ENCODE data around the gene WDR75.
A peak's percentile ranks its signal among the peaks of the same experiment; 100 is the strongest.
"Not testable (repeated sequence)": the region's sequence is repeated elsewhere in the genome, so short reads cannot be mapped to it uniquely, and the experiment has no call there.

WDR75 gene

DNA sequence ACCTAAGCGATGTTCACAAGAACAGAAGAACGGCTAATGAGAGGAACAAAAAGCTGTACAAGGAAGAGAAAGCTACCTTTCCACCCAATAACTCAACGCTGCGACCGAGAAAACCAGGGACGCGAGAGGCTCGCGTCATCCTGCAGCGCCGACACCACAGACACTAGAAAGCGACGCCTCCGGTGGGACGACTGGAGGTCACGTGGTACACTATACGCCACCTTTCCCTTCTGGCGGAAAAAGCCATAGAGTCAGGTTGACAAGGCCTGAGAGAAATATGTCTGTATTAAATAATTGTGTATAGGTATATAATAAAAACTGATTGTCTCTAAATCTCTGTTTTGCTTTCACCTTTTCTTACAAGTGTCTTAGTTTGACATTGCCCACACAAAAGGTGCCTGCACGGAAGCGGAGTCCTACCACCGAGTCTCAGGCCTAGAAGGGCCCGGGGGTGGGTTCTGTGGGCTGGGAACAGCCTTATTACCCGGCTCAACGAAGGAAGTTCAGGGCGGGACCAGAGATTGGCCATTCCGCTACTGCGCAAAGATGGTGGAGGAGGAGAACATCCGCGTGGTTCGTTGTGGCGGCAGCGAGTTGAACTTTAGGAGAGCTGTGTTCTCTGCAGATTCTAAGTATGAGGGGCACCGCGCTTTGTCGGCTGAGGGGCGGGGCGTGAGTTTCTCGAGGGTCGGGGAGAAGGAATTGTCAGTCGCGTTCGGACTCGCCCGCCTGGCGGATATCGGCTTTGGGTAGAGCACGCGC is at the start of gene WDR75:
TSS of gene WDR75 (plus strand) at position 528 of the 762 bp plus-strand sequence. CDS start at position 547, 19 bp downstream.
- peak; percentile 77 to 83 for DNase-seq (ENCODE audit: low read depth in 1 of 2, low spot score in 1 of 2)

DNA sequence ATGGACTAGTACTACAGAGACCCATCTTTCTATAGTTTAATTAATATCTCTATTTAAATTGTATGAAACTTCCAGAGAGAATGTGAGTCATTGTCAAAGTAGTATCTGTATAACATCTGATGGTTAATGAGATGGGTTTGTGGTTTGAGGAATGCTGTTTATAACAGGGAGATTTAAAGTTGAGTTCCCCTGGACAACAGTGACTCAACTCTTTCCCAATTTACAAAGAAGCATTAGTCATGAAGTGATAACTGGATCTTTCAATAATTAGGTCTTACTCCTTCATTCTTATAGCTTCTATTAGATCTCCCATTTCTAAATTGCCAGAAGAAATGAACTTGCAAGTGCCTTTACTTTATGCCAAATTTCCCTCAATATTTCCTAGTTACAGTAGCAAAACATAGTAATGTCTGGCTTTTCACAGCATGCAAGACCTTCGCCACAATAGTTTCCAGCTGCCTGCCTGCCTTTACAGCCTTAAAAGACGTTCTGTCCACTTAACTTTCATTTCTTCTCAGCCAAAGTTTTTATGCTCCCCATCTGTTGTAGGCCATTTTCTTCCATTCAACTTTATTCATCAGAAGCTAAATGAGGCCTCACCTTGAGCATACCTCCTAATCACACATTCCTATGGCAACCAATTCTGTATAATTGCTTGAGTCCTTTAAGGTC is 47.7 kb upstream of the WDR75 start:
- DNase-seq (ENCODE audit: low read depth in 1 of 2, low spot score in 1 of 2), result no peak

DNA sequence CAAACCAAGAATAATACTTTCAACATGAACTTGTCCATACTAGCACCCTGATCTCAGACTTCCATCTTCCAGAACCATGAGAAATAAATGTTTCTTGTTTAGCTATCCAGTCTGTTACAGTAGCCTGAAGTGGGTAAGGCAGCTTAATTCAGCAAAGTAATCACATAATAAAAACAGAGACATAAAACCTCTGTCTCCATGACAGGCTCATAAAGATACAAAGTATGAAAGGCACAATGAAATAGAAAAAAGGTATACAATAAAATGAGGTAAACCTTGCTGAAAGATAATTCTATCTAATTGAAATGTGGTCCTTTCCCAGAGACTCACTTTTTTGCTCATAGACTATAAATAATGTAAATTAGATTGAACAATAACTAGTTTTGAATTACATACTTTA is 46.7 kb upstream of the WDR75 start:
- DNase-seq (ENCODE audit: low read depth in 1 of 2, low spot score in 1 of 2), result no peak

DNA sequence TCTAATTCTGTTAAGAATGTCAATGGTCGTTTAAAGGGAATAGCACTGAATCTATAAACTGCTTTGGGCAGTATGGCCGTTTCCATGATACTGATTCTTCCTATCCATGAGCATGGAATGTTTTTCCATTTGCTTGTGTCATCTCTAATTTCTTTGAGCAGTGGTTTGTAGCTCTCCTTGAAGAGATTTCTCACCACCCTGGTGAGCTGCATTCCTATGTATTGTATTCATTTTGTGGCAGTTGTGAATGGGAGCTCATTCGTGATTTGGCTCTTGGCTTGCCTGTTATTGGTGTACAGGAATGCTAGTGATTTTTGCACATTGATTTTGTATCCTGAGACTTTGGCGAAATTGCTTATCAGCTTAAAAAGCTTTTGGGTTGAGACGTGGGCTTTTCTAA is 38.3 kb upstream of the WDR75 start:
- no peak for DNase-seq (ENCODE audit: low read depth in 1 of 2, low spot score in 1 of 2)

DNA sequence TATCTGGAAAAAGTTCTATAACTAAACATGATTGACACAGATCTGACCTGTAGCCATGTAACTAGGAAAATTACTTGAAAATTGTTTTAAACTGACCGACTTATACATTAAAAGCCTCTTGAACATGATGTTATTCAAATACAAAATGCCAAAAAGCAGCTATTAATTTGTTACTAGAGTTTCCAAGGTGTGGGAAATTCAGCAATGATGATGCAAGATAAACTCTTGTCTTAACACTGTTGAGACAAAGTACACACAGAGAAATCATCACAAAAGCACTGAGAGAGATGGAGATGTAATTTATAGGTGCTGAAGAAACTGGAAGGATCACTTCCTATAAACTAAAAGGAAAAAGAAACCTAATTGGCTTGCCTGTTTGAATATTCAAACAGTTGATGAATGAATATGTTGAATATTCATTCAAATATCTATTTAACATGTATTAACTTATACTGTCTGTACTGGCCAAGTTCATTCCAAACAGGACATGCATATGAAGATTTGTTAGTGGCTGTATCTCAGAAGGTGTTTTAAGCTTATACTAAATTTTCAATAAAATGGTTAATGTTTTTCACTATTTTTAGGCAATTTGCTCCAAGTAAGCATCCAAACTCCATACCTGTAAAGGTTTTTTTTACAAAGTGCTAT is 34.6 kb upstream of the WDR75 start:
- no peak for DNase-seq (ENCODE audit: low read depth in 1 of 2, low spot score in 1 of 2)

DNA sequence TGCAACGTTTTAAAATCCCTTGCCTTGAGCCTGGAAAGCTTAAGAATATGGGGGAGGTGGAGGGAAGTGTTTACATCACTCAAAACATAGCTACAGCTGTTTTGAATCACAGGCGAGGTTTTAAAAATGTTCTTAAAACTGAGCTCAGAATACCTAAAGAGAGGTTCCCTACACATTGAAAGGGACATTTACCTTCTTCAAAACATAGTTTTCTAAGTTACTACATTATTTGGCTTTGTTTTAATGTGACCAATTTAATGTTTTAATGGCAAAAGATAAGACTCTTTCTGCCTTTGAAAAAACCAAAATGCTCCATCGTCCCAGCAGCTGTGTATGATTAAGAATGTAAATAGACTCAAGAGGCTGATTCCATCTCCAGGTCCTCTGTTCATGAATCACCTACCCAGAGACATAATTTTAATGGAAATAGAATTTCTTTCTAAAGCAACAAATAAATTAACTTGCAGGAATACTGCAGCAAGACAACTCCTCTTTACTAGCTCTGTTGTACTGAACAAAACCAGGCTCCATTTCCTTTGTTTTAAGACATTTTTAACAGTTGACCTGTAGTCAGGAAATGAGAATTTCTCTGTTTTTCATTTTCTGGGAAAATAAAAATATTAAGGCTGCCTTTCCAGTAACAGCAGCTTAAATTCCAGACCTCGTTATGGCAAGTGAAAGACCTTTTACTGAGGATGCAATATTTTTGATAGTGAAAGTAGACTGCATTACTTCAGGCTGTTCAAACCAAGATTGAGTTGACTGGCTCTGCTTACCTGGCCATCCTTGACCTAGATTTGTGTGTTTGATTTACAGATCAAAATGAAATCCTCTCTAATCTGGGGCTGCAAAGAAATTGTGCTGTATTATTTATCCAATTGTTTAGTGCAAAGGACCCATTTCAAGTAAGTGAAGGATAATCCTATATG is 33.7 kb upstream of the WDR75 start:
- no peak for DNase-seq (ENCODE audit: low read depth in 1 of 2, low spot score in 1 of 2)

DNA sequence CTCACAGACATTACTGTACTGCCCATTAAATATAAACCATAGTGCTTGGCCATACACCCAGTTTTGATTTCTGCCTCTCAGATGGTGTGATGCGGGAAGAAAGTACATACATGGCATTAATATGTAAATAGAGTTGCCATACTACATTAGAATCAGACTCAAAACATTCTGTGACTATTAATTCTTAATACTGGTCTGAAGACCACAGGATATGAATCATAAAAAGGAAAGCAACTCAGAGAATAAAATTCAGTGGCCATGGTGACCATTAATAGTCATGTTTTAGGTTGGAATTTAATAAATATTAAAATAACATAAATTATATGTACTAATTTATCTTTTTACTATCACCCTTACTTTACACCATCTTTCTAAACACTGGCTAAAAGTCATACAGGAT is 33.0 kb upstream of the WDR75 start:
- no peak for DNase-seq (ENCODE audit: low read depth in 1 of 2, low spot score in 1 of 2)

DNA sequence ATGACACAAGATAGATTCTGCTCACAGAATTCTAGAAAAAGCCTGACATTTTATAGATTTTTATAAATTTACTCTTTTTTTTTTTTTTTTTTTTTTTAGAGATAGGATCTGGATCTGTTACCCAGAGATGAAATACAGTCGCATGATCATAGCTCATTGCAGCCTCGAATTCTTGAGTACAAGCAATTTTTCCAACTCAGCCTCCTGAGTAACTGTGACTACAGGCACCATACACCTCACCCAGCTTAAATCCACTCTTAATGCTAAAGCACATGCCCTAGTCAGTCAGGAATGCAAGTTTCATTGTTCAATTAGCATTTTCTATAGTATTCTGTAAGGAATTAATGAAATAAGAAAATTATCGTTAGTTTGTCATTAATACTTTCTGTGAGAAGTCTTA is 32.1 kb upstream of the WDR75 start:
- no peak for DNase-seq (ENCODE audit: low read depth in 1 of 2, low spot score in 1 of 2)

DNA sequence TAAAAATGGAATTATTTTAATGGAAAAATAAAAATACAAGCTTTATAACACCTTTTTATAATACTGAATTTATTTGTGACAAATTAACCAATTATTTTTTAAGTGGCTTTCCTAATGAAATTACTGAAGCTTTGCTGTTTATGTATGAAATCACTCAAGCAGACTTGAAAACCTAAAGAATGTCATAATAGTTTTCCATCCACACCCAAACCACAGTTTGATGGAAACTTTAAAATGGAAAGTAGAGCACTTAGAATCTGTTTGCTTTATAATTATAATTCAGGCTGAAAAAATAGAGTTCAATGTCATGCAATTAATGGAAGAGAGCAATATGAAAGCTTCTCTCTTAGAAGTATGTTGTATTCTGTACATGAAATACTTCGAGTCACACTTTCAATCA is 31.6 kb upstream of the WDR75 start:
- DNase-seq (ENCODE audit: low read depth in 1 of 2, low spot score in 1 of 2), result no peak

DNA sequence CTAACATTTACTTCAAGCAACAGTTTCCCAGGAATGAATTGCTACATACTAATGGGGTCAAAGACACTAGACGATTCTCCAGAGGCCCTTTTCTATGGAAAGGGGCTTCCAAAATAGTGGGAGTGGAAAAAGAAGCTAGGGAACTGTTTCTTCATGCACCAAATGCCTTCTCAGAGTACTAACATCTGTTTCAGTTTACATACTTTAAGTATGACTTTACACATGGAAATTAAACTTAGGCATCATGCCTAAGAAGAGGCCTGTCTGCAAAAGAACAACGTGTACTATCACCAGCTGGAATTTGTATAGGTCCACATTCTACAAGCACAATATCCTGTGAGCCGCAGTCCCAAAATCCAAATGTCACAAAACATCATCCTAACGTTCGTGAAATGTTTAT is 29.4 kb upstream of the WDR75 start:
- no peak for DNase-seq (ENCODE audit: low read depth in 1 of 2, low spot score in 1 of 2)

DNA sequence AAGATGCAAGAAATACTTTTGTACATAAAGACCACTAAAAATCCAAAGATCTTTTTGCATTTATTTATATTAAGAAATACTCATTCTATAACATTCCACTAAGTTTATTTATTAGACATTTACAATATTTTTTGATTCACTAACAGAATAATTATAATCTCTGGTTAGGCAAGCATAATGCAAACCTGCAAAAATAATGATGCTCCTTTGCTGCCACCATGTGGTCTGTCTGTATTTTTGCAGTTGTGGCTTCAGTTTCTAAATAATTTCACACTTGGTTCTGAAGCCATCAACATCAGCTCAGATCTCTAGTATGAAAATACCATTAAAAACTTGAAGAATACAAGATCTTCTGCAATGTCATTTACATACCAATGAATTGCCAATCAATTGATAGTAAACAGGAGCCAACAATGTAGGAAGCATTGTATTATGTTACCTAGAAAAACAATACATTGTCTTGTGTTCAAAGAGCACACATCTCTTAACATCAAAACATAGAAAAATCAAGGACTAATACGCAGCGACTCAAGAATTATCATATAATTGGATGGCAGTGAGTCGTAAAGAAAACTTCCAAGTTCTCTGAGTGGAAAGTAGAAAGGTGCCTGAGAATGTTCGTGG is 28.8 kb upstream of the WDR75 start:
- DNase-seq (ENCODE audit: low read depth in 1 of 2, low spot score in 1 of 2), result peak in 1 of 2 donors; percentile 14

DNA sequence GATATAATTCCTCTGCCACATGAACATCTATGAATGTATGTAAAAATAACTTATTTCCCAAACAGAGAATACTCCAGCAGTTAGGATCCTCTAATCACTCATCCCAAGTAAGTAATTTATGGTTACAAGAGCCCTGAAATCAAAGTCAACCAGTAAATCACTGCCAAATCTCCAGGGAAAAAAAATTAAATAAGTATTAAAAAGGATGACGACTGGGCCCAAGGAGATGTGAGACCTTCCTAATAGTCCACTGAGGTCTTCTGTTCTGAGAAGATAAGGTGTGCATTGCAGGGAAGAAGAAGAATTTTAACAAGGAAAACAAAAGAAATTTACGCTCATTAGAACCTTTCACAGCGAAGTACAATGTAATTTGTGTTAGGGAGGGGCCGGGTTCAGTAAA is 28.0 kb upstream of the WDR75 start:
- DNase-seq (ENCODE audit: low read depth in 1 of 2, low spot score in 1 of 2), result no peak

DNA sequence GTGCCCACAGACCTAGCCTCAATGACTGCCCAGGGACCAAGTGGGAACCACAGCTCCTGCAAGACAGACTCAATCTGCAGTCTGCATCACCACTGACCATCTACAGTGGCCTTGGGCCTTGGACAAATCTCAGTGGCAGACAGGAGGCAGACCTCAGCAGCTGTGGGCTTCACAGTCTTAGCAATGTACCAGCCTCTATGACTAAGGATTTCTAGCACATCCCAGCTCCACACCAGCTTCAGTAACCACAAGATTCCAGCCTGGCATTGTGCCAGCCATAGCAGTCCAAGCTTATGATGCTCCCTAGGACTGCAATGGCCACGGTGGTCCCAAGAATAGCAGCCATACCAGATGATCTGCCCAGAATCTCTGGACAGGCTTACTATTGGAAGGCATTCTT is 19.6 kb upstream of the WDR75 start:
- DNase-seq (ENCODE audit: low read depth in 1 of 2, low spot score in 1 of 2), result no peak

DNA sequence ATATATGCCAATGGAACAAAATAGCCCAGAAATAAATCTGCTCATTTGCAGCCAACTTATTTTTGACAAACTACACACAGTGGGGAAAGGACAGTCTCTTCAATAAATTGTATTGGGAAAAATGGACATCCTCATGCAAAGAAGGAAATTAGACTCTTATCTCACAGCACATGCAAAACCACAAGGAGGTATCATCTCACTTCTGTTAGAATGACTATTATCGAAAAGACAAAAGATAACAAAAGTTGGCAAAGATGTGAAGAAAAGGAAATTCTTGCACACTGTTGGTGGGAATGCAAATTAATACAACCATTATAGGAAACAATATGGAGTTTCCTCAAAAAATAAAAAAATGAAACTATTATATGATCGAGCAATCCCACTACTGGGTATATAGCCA is 16.3 kb upstream of the WDR75 start:
- DNase-seq (ENCODE audit: low read depth in 1 of 2, low spot score in 1 of 2), result no peak

DNA sequence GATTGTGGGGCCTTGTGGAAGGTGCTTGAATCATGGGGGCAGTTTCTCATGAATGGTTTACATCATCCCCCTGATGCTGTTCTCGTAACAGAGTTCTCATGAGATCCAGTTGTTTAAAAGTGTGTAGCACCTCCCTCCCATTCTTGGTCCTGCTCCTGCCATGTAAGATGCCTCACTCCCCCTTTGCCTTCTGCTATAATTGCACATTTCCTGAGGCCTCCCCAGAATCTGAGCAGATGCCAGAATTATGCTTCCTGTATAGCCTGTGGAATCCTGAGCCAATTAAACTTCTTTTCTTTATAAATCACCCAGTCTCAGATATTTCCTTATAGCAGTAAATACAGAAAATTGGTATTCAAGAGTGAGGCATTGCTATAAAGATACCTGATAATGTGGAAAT is 15.6 kb upstream of the WDR75 start:
- DNase-seq (ENCODE audit: low read depth in 1 of 2, low spot score in 1 of 2), result no peak

DNA sequence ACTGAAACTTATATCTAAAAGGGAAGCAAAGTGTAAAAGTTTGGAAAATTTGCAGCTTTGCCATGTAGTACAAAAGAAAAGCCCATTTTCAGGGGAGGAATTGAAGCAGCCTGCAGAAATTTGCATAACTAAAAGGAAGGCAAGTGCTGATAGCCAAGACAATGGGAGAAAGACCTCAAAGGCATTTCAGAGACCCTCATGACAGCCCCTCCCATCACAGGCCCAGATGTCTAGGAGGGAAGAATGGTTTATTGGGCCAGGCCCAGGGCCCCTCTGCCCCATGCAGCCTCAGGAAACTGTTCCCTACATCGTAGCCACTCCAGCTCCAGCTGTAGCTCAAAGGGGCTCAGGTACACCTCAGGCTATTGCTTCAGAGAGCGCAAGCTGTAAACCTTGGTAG is 14.4 kb upstream of the WDR75 start:
- DNase-seq (ENCODE audit: low read depth in 1 of 2, low spot score in 1 of 2), result no peak

DNA sequence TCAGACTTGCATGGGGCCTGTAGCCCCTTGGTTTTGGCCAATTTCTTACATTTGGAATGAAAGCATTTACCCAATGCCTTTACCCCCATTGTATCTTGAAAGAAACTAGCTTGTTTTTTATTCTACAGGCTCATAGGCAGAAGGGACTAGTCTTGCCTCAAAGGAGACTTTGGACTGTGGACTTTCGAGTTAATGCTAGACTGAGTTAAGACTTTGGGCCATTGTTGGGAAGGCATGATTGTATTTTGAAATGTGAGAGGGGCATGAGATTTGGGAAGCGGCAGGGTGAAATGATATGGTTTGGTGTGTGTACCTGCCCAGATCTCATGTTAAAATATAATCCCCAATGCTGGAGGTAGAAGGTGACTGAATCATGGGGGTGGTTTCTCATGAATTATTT is 13.4 kb upstream of the WDR75 start:
- DNase-seq (ENCODE audit: low read depth in 1 of 2, low spot score in 1 of 2), result no peak

DNA sequence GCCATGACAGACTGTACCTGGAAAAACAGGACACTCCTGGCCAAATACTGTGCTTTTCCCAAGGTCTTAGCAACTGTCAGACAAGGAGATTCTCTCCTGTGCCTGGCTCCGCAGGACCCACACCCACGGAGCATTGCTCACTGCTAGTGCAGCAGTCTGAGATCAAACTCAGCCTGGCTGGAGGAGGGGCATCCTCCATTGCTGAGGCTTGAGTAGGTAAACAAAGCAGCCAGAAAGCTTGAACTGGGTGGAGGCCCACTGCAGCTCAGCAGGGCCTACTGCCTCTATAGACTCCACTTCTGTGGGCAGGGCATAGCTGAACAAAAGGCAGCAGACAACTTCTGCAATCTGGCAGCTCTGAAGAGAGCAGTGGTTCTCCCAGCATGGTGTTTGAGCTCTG is 10.8 kb upstream of the WDR75 start:
- not testable (repeated sequence) for DNase-seq (ENCODE audit: low read depth in 1 of 2, low spot score in 1 of 2)

DNA sequence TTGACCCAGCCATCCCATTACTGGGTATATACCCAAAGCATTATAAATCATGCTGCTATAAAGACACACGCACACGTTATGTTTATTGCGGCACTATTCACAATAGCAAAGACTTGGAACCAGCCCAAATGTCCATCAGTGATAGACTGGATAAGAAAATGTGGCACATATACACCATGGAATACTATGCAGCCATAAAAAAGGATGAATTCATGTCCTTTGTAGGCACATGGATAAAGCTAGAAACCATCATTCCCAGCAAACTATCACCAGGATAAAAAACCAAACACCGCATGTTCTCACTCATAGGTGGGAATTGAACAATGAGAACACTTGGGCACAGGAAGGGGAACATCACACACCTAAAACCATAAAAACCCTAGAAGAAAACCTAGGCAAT is 5.5 kb upstream of the WDR75 start:
- not testable (repeated sequence) for DNase-seq (ENCODE audit: low read depth in 1 of 2, low spot score in 1 of 2)

DNA sequence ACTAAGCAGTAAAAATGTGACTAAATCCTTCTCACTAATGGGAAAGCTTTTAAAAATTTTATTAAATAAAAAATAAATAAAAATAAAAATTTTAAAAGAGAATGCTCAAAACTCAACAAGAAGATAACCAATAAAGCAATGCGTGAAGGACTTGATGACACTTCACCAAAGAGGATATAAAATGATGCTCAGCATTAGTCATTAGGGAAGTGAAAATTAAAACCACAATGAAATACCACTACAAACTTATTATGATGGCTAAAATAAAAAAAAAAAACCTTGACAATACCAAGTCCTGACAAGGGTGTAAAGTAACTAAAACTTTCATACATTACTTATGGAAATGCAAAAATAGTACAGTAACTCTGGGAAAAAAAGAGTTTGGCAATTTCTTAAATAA is 3.3 kb upstream of the WDR75 start:
- no peak for DNase-seq (ENCODE audit: low read depth in 1 of 2, low spot score in 1 of 2)

DNA sequence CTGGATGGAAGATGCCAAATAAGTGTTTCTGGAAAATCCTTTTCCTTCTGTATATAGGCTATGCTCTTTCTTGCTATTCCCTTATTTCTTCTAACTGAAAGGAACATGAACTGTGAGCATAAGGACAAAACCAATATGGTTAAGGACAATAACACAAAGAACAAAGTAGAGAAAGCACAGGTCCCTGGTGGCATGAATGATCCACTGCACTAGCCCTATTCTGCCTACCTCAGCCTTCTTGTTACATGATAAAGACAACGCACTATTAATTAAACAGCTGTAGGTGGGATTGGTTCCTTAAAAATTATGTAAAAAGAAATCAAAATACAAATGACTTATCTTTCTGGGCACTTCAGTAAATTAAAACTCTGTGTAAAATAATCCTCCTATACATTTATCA is 1.9 kb upstream of the WDR75 start:
- no peak for DNase-seq (ENCODE audit: low read depth in 1 of 2, low spot score in 1 of 2)
